GM23338 (cell line): ENCODE results near the gene ZNF438. TPM values are rescaled to one million over a fixed set of nuclear protein-coding genes. Genes with fewer than 3 reads are reported as not detected.

Source experiments
- ATAC-seq: fragments of 200-7000 bp; cut with Tn5 transposase; 3 replicates; pipeline ENCODE4 v1.9.1; 2020
- DNase-seq: peaks from one replicate; pipeline ENCODE4 v3.0.0-alpha.2; 2015; ENCODE audit warnings: low spot score
- H2AFZ ChIP-seq: fragments of 200-600 bp; sonication (generic); 2 replicates; pipeline ENCODE4 v1.8.0; 2016; ENCODE audit warnings: antibody characterized with exemption, mild to moderate bottlenecking, moderate library complexity
- H3F3A ChIP-seq: fragments of 200-600 bp; sonication (generic); replicated peaks from 2 replicates; pipeline ENCODE4 v1.8.0; 2017; ENCODE audit warnings: antibody characterized with exemption, mixed run types, low read depth
- H3K27ac ChIP-seq: fragments of 200-600 bp; sonication (generic); 2 replicates; pipeline ENCODE4 v1.6.1; 2016; ENCODE audit warnings: low read depth
- H3K27me3 ChIP-seq: fragments of 200-600 bp; sonication (generic); 2 replicates; pipeline ENCODE4 v1.8.0; 2016; ENCODE audit warnings: mild to moderate bottlenecking, mixed run types, moderate library complexity; ENCODE audit not compliant: insufficient read depth
- H3K36me3 ChIP-seq: fragments of 200-600 bp; sonication (generic); 2 replicates; pipeline ENCODE4 v1.8.0; 2016; ENCODE audit warnings: mild to moderate bottlenecking; ENCODE audit not compliant: insufficient read depth
- H3K4me1 ChIP-seq: fragments of 200-600 bp; sonication (generic); 2 replicates; pipeline ENCODE4 v1.8.0; 2016; ENCODE audit warnings: mild to moderate bottlenecking, moderate library complexity; ENCODE audit not compliant: insufficient read depth
- H3K4me2 ChIP-seq: fragments of 200-600 bp; sonication (generic); 2 replicates; pipeline ENCODE4 v1.7.1; 2017; ENCODE audit warnings: mixed run types
- H3K4me3 ChIP-seq: fragments of 200-600 bp; sonication (generic); 2 replicates; pipeline ENCODE4 v1.6.1; 2016; ENCODE audit warnings: mixed run types
- H3K79me2 ChIP-seq: fragments of 200-600 bp; sonication (generic); replicated peaks from 2 replicates; pipeline ENCODE4 v1.8.0; 2017; ENCODE audit warnings: mild to moderate bottlenecking; ENCODE audit not compliant: insufficient read depth
- H3K9me2 ChIP-seq: fragments of 200-600 bp; sonication (generic); 2 replicates; pipeline ENCODE4 v1.8.0; 2017; ENCODE audit not compliant: insufficient read depth
- H4K20me1 ChIP-seq: fragments of 200-600 bp; sonication (generic); replicated peaks from 2 replicates; pipeline ENCODE4 v1.8.0; 2017; ENCODE audit warnings: mild to moderate bottlenecking; ENCODE audit not compliant: insufficient read depth
- H3K27ac Mint-ChIP-seq: 2 replicates; pipeline ENCODE4 v1.8.0; 2020; ENCODE audit warnings: inconsistent platforms, mild to moderate bottlenecking, moderate library complexity, mixed read lengths
- H3K27me3 Mint-ChIP-seq: 3 replicates; pipeline ENCODE4 v1.8.0; 2022; ENCODE audit warnings: low read depth, mild to moderate bottlenecking, moderate library complexity, mixed read lengths, inconsistent platforms; ENCODE audit not compliant: insufficient read depth, poor library complexity
- H3K36me3 Mint-ChIP-seq: 3 replicates; pipeline ENCODE4 v1.8.0; 2021; ENCODE audit warnings: low read depth, mild to moderate bottlenecking, inconsistent platforms, moderate library complexity, mixed read lengths
- H3K4me1 Mint-ChIP-seq: 3 replicates; pipeline ENCODE4 v1.8.0; 2020; ENCODE audit warnings: mild to moderate bottlenecking, inconsistent platforms, mixed read lengths
- H3K4me3 Mint-ChIP-seq: 3 replicates; pipeline ENCODE4 v1.8.0; 2021; ENCODE audit warnings: moderate library complexity, mild to moderate bottlenecking, inconsistent platforms, mixed read lengths
- H3K9me3 Mint-ChIP-seq: 3 replicates; pipeline ENCODE4 v1.8.0; 2020; ENCODE audit warnings: moderate library complexity, mild to moderate bottlenecking, inconsistent platforms, mixed read lengths
- CREB1 ChIP-seq: fragments of 250-450 bp; sonication (Bioruptor Pico); IDR thresholded peaks from 2 replicates; pipeline ENCODE4 v1.5.0; 2020; ENCODE audit warnings: low read depth, mild to moderate bottlenecking, moderate library complexity
- CTCF ChIP-seq, 2 experiments: fragments of 200-600 bp in 1 of 2; sonication (generic) in 1 of 2; conservative IDR thresholded peaks; 2 replicates each; pipeline versions ENCODE4 v1.5.1 to v1.6.1; 2016 to 2017; ENCODE audit warnings: antibody characterized with exemption in 2 of 2, low read depth in 2 of 2, mild to moderate bottlenecking in 2 of 2, moderate library complexity in 1 of 2
- ETS1 ChIP-seq: IDR thresholded peaks from 2 replicates; pipeline ENCODE4 v1.6.1; 2016; ENCODE audit warnings: antibody characterized with exemption
- EZH2 ChIP-seq: fragments of 200-600 bp; sonication (generic); IDR thresholded peaks from one replicate; pipeline ENCODE4 v1.8.0; 2017; ENCODE audit warnings: antibody characterized with exemption, mild to moderate bottlenecking, low read depth; ENCODE audit not compliant: unreplicated experiment
- EZH2phosphoT487 ChIP-seq: fragments of 200-600 bp; sonication (generic); IDR thresholded peaks from one replicate; pipeline ENCODE4 v1.8.1; 2018; ENCODE audit warnings: antibody characterized with exemption; ENCODE audit not compliant: unreplicated experiment
- polyA plus RNA-seq: library from polyadenylated mRNA; unstranded; fragments of >200 nt; fragmentation: Nextera tagmentation; extraction: Ambion mirVana; gene quantifications from 2 replicates; pipeline ENCODE4 v1.2.1, GENCODE V29; 2016
- total RNA-seq: library from RNA; depleted of rRNA; stranded (reverse); fragments of >200 nt; shearing (Covaris generic); gene quantifications from 2 replicates; pipeline ENCODE4 v1.2.3, GENCODE V29; 2014

The ZNF438 gene
- total and polyA plus RNA-seq, 2 experiments from 2014 or later: 0.91 to 0.94 TPM

GRCh38 chr10:30968711-30969110 is 63.0 kb downstream of the ZNF438 start (continued):
- TF ChIP-seq CTCF (conservative IDR thresholded peaks at IDR 0.05; ENCODE audit: low read depth in 2 of 2): no peak
- TF ChIP-seq ETS1: no peak
- TF ChIP-seq EZH2phosphoT487: no peak
- TF ChIP-seq EZH2: no peak

GRCh38 chr10:30967650-30968410 is 63.8 kb downstream of the ZNF438 start:
- no peaks in the 10 kb centered on the region for H3K27me3 ChIP-seq
- DNase-seq (no peak), ATAC-seq (no peak)
- no peak overlapping the region for H3K4me3 Mint-ChIP-seq
- no peaks in the 10 kb centered on the region for H3K36me3 ChIP-seq
- no peak overlapping the region; the same call in 1 of the 2 replicates for H3K27ac Mint-ChIP-seq
- H3K27me3 Mint-ChIP-seq: no peaks in the 10 kb centered on the region
- peaks cover 2% of the 10 kb centered on the region; the same call in 2 of the 3 replicates for H3K4me1 Mint-ChIP-seq
- H3K79me2 ChIP-seq: no peaks in the 10 kb centered on the region
- H3F3A ChIP-seq: no peaks in the 10 kb centered on the region
- H2AFZ ChIP-seq: no peak overlapping the region
- no peaks in the 10 kb centered on the region for H4K20me1 ChIP-seq
- H3K36me3 Mint-ChIP-seq: no peaks in the 10 kb centered on the region
- H3K4me3 ChIP-seq: no peak overlapping the region
- TF ChIP-seq EZH2 (no peak), CREB1 (CRISPR knock-in tag) (no peak), ETS1 (no peak)
- H3K27ac ChIP-seq: no peak overlapping the region
- H3K9me2 ChIP-seq: no peaks in the 10 kb centered on the region; the same call in 1 of the 2 replicates
- H3K9me3 Mint-ChIP-seq: no peaks in the 10 kb centered on the region
- H3K4me2 ChIP-seq: no peak overlapping the region
- no peaks in the 10 kb centered on the region for H3K4me1 ChIP-seq
